ENCODE results near the gene STIP1. TPM values are rescaled to one million over a fixed set of nuclear protein-coding genes. Genes with fewer than 3 reads are reported as not detected.

STIP1 gene
- total RNA-seq, 1 experiment from 2014 or later, result 299 TPM

GRCh38 chr11:64239662-64240434, 53.9 kb downstream of the STIP1 start:
- CTCF ChIA-PET, result interaction anchor here (0.5 to 1.1 kb wide), 3 partner anchors 27 to 449 kb away, joined by 3 to 15 read pairs (median 6); no protein-coding TSS in a partner anchor
- no peaks in the 10 kb centered on the region for H3K9me3 ChIP-seq (ENCODE audit: insufficient read depth, low read depth)
- peak in 1 of 2 experiments; percentile 37 for DNase-seq

GRCh38 chr11:64240435-64241240, 54.7 kb downstream of the STIP1 start, which contains the start of gene FKBP2:
FKBP2 (plus strand) TSS chr11:64241095; CDS start chr11:64242388, 1,293 bp downstream.
- peak; percentile 97 to 98 for DNase-seq
- intact Hi-C loops (cut with micrococcal nuclease; ENCODE audit: unreplicated experiment), result loop anchor here (1.0 to 2.0 kb wide), 4 partner anchors 10 to 76 kb away; partner anchors contain the start of genes DNAJC4, ESRRA and TRMT112
- Histone ChIP-seq H2AFZ (peak within 1 kb of the TSS; percentile 69), H3K27ac (peak within 1 kb of the TSS; percentile 97), H3K9me3 (ENCODE audit: insufficient read depth, low read depth) (no peaks in the 10 kb centered on the region), H3K4me3 (peak within 1 kb of the TSS; percentile 90), H3K79me2 (ENCODE audit: low read depth) (peaks cover 45% of the 10 kb centered on the region), H4K20me1 (ENCODE audit: insufficient read depth) (peaks cover 11% of the 10 kb centered on the region; the same call in 1 of the 2 replicates), H3K9me2 (ENCODE audit: insufficient read depth) (no peaks in the 10 kb centered on the region), H3F3A (ENCODE audit: insufficient read depth, low read depth) (peaks cover 58% of the 10 kb centered on the region), H3K4me2 (peak within 1 kb of the TSS; percentile 95), H3K27me3 (ENCODE audit: insufficient read depth, low read depth) (no peaks in the 10 kb centered on the region), H3K36me3 (ENCODE audit: low read depth) (peaks cover 10% of the 10 kb centered on the region), H3K4me1 (replicated peaks; ENCODE audit: insufficient read depth) (peaks cover 46% of the 10 kb centered on the region)
- ChIA-PET POLR2A (ENCODE audit: unreplicated experiment) (interaction anchor here (0.6 to 1.0 kb wide), 8 partner anchors 8 to 1617 kb away, joined by 3 to 17 read pairs (median 4); partner anchors contain the start of gene PRDX5), CTCF (interaction anchor here (0.6 to 1.5 kb wide), 4 partner anchors 31 to 615 kb away, joined by 3 to 11 read pairs (median 6); no protein-coding TSS in a partner anchor)
- TSS peak; percentile 81 for BruUV-seq (replicated peaks)
- no peak for TF ChIP-seq EZH2 (IDR thresholded peaks at IDR 0.05; ENCODE audit: low read depth)
- TF ChIP-seq CTCF (conservative IDR thresholded peaks at IDR 0.05), result no peak

More at GRCh38 chr11:64239662-64240434, 53.9 kb downstream of the STIP1 start:
- Histone ChIP-seq H3K4me3 (peak overlapping the region; percentile 90; the same call in 1 of the 2 replicates), H3K27ac (peak overlapping the region; percentile 97), H2AFZ (no peak overlapping the region), H3K9me2 (ENCODE audit: insufficient read depth) (no peaks in the 10 kb centered on the region), H3K79me2 (ENCODE audit: low read depth) (peaks cover 44% of the 10 kb centered on the region), H4K20me1 (ENCODE audit: insufficient read depth) (peaks cover 14% of the 10 kb centered on the region), H3K4me2 (peak overlapping the region; percentile 95), H3K36me3 (ENCODE audit: low read depth) (peaks cover 10% of the 10 kb centered on the region), H3K27me3 (ENCODE audit: insufficient read depth, low read depth) (no peaks in the 10 kb centered on the region), H3F3A (ENCODE audit: insufficient read depth, low read depth) (peaks cover 53% of the 10 kb centered on the region), H3K4me1 (replicated peaks; ENCODE audit: insufficient read depth) (peaks cover 46% of the 10 kb centered on the region)
- POLR2A ChIA-PET (ENCODE audit: unreplicated experiment), result no interaction called here
- TF ChIP-seq CTCF (conservative IDR thresholded peaks at IDR 0.05) (no peak), EZH2 (IDR thresholded peaks at IDR 0.05; ENCODE audit: low read depth) (no peak)
- no TSS peak for BruUV-seq (replicated peaks)
- intact Hi-C loops (cut with micrococcal nuclease; ENCODE audit: unreplicated experiment), result loop anchor here (1.0 to 2.0 kb wide), 3 partner anchors 10 to 77 kb away; partner anchors contain the start of genes DNAJC4, ESRRA and TRMT112

- peak overlapping the region; percentile 97 for H3K27ac ChIP-seq
- peaks cover 43% of the 10 kb centered on the region for H3K4me1 ChIP-seq (replicated peaks; ENCODE audit: insufficient read depth)
- peak; percentile 92 to 100 for DNase-seq
- H3K9me3 ChIP-seq (ENCODE audit: insufficient read depth, low read depth), result no peaks in the 10 kb centered on the region
- CTCF ChIA-PET, result interaction anchor here (0.6 to 1.5 kb wide), 4 partner anchors 31 to 615 kb away, joined by 3 to 11 read pairs (median 6); no protein-coding TSS in a partner anchor
- peak overlapping the region; percentile 95 for H3K4me2 ChIP-seq
- POLR2A ChIA-PET (ENCODE audit: unreplicated experiment), result interaction anchor here (0.6 to 1.0 kb wide), 9 partner anchors 8 to 1617 kb away, joined by 3 to 17 read pairs (median 3); partner anchors contain the start of gene PRDX5
- peak overlapping the region; percentile 69 for H2AFZ ChIP-seq
- H3K27me3 ChIP-seq (ENCODE audit: insufficient read depth, low read depth), result no peaks in the 10 kb centered on the region
- H3K9me2 ChIP-seq (ENCODE audit: insufficient read depth), result no peaks in the 10 kb centered on the region
- intact Hi-C loops (cut with micrococcal nuclease; ENCODE audit: unreplicated experiment), result loop anchor here (1.0 to 2.0 kb wide), 3 partner anchors 29 to 76 kb away; partner anchors contain the start of genes ESRRA and TRMT112
- peaks cover 64% of the 10 kb centered on the region for H3F3A ChIP-seq (ENCODE audit: insufficient read depth, low read depth)
- no peak for TF ChIP-seq CTCF (conservative IDR thresholded peaks at IDR 0.05)
- no peak for TF ChIP-seq EZH2 (IDR thresholded peaks at IDR 0.05; ENCODE audit: low read depth)
- peaks cover 45% of the 10 kb centered on the region for H3K79me2 ChIP-seq (ENCODE audit: low read depth)
- BruUV-seq (replicated peaks), result no TSS peak
- peak overlapping the region; percentile 90 for H3K4me3 ChIP-seq
- peaks cover 10% of the 10 kb centered on the region for H3K36me3 ChIP-seq (ENCODE audit: low read depth)
- H4K20me1 ChIP-seq (ENCODE audit: insufficient read depth), result 0 out of 2 replicates have a peak, but pooled peaks cover 6% of the 10 kb centered on the region
These were observed 55.2 kb downstream of the STIP1 start for GRCh38 chr11:64241241-64241490.
